Natural killer cell (primary cell): Measurements from ENCODE around the gene PDZD11. TPM values are rescaled to one million over a fixed set of nuclear protein-coding genes. Genes with fewer than 3 reads are reported as not detected.

Experiments
- ATAC-seq, 3 donors: fragments of 150-1000 bp in 2 of 3; fragments of 200-7000 bp in 1 of 3; cut with Tn5 transposase; 1 replicate in 1 of 3; 2 replicates in 2 of 3; pipeline ENCODE4 v1.10.0; 2021; ENCODE audit warnings: mild to moderate bottlenecking in 2 of 3, moderate library complexity in 2 of 3
- DNase-seq, 2 donors: peaks; one replicate each; pipeline versions ENCODE4 v3.0.0 to v3.0.0-alpha.2; 2013 to 2021; ENCODE audit warnings: mixed read lengths in 1 of 2
- H3K27ac ChIP-seq: one replicate; pipeline ENCODE4 v1.5.1; 2013; ENCODE audit warnings: mild to moderate bottlenecking, low read length
- H3K27me3 ChIP-seq: one replicate; pipeline ENCODE4 v1.6.1; 2013; ENCODE audit warnings: low read length; ENCODE audit not compliant: control insufficient read depth, insufficient read depth
- H3K36me3 ChIP-seq: one replicate; pipeline ENCODE4 v1.6.1; 2013; ENCODE audit warnings: low read length; ENCODE audit not compliant: control insufficient read depth, insufficient read depth
- H3K4me1 ChIP-seq: one replicate; pipeline ENCODE4 v1.6.1; 2013; ENCODE audit warnings: low read length; ENCODE audit not compliant: control insufficient read depth, insufficient read depth
- H3K4me3 ChIP-seq: one replicate; pipeline ENCODE4 v1.5.1; 2013; ENCODE audit warnings: low read length
- H3K9me3 ChIP-seq: one replicate; pipeline ENCODE4 v1.6.1; 2013; ENCODE audit warnings: low read length; ENCODE audit not compliant: control insufficient read depth, insufficient read depth
- H3K27ac Mint-ChIP-seq, 2 donors: one replicate each; pipeline ENCODE4 v1.8.0; 2022; ENCODE audit warnings: mild to moderate bottlenecking in 2 of 2, mixed read lengths in 2 of 2, moderate library complexity in 1 of 2
- H3K27me3 Mint-ChIP-seq, 2 donors: one replicate each; pipeline ENCODE4 v1.8.0; 2022; ENCODE audit warnings: low read depth in 2 of 2, mixed read lengths in 2 of 2
- H3K36me3 Mint-ChIP-seq: one replicate; pipeline ENCODE4 v1.8.0; 2022; ENCODE audit warnings: mixed read lengths
- H3K4me1 Mint-ChIP-seq, 2 donors: one replicate each; pipeline ENCODE4 v1.8.0; 2022; ENCODE audit warnings: mixed read lengths in 2 of 2
- H3K4me3 Mint-ChIP-seq: one replicate; pipeline ENCODE4 v1.8.0; 2022; ENCODE audit warnings: mild to moderate bottlenecking, moderate library complexity, mixed read lengths
- H3K9me3 Mint-ChIP-seq, 2 donors: one replicate each; pipeline ENCODE4 v1.8.0; 2022; ENCODE audit warnings: mixed read lengths in 2 of 2
- WGBS: methylation state at CpG from one replicate; pipeline ENCODE4 v1.1.7; 2013; ENCODE audit warnings: missing lambda C conversion rate; ENCODE audit not compliant: insufficient coverage; 5-methylcytosine and 5-hydroxymethylcytosine counted together
- intact Hi-C: fragments of 100-400 bp; cut with micrococcal nuclease; formaldehyde crosslinking; loops from one replicate; pipeline ENCODE4 v1.14.2; 2022
- total RNA-seq, 4 donors: library from RNA; stranded (reverse); fragments of 120-200 nt in 1 of 4; gene quantifications; one replicate each; pipeline versions ENCODE4 v1.2.3 to v1.2.4, GENCODE V29; 2013 to 2022
- TF ChIP-seq, protein P1 (sequence below): fragments of 200-600 bp; IDR thresholded peaks from one replicate; pipeline ENCODE4 v1.8.0; 2022; ENCODE audit warnings: antibody characterized with exemption

Gene PDZD11
- total RNA-seq, 3 donors from 2014 or later (not counting 1 experiment from before 2014, with no cell fraction given) = 16.7 to 22.3 (median 17.0) TPM

DNA sequence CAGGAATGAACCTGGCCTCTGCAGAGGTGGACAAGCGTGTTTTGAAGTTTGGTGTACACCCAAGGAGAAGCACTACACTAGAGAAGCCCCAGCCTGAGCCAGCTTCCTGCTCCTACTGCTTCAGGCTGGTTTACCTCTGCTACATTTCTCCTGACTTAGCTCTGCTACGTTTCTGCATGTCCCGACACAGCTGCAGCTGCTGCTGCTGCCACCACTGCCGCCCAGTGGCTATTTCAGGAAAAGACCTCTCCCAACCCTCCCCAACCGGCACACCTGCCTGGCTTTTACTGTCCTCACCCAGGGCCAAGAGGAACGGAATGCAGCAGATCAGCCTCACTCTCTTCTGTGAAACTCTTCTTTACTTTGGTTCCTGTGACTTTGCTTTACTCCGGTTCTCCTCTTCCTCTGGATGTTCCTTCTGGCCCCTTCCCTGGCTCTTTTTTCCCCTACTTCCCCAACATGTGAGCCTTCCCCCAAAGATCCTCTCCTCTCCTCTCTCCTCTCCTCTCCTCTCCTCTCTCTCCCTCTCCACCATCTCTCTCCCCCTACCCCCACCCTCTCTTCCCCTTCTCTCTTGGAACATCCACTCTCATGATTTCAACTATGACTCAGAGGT, 26.7 kb downstream of the PDZD11 start:
- Mint-ChIP-seq H3K4me3 (no peak overlapping the region), H3K27me3 (peaks cover 0 to 9% of the 10 kb centered on the region in 2 donors), H3K36me3 (no peaks in the 10 kb centered on the region), H3K27ac (no peak overlapping the region), H3K9me3 (no peaks in the 10 kb centered on the region), H3K4me1 (peaks cover 0 to 2% of the 10 kb centered on the region in 2 donors)
- no peak overlapping the region for H3K27ac ChIP-seq
- ATAC-seq (no peak), DNase-seq (peak in 1 of 2 donors; percentile 23)
- TF ChIP-seq, protein P1, sequence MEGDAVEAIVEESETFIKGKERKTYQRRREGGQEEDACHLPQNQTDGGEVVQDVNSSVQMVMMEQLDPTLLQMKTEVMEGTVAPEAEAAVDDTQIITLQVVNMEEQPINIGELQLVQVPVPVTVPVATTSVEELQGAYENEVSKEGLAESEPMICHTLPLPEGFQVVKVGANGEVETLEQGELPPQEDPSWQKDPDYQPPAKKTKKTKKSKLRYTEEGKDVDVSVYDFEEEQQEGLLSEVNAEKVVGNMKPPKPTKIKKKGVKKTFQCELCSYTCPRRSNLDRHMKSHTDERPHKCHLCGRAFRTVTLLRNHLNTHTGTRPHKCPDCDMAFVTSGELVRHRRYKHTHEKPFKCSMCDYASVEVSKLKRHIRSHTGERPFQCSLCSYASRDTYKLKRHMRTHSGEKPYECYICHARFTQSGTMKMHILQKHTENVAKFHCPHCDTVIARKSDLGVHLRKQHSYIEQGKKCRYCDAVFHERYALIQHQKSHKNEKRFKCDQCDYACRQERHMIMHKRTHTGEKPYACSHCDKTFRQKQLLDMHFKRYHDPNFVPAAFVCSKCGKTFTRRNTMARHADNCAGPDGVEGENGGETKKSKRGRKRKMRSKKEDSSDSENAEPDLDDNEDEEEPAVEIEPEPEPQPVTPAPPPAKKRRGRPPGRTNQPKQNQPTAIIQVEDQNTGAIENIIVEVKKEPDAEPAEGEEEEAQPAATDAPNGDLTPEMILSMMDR = no peak
- no peaks in the 10 kb centered on the region for H3K36me3 ChIP-seq
- no peaks in the 10 kb centered on the region for H3K4me1 ChIP-seq
- no peaks in the 10 kb centered on the region for H3K9me3 ChIP-seq
- intact Hi-C loops = no loop called here
- no peaks in the 10 kb centered on the region for H3K27me3 ChIP-seq
- H3K4me3 ChIP-seq = no peak overlapping the region
- WGBS = 44% methylated on average over 7 of the region's 7 CpGs

DNA sequence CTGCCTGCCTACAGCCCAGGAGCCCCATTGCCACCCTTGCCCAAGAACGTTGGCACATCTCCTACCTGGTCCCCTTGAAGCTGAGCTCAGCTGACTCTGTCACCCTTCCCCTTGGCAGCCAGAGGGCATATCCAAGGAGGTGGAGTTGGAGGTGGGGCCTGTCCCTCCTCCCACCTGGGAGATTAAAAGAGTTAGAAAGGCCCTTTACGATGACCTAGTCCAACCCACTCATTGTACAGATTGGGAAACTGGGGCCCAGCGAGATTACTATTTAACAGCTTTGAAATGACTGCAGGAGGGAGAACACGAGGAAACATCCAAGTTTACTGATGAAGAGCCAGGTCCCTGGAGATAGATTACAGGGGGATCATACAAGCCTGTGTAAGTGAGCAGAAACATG, 29.6 kb downstream of the PDZD11 start, which contains the start of gene P2RY4:
P2RY4 (minus strand) TSS at position 101 of the 400 bp plus-strand sequence. CDS start 580 bp downstream, outside the sequence.
- Mint-ChIP-seq H3K4me3 (no peak within 1 kb of the TSS), H3K27me3 (no peaks in the 10 kb centered on the region), H3K4me1 (peaks cover 0 to 4% of the 10 kb centered on the region in 2 donors), H3K36me3 (no peaks in the 10 kb centered on the region), H3K9me3 (no peaks in the 10 kb centered on the region), H3K27ac (no peak within 1 kb of the TSS)
- no peak for DNase-seq
- no peak within 1 kb of the TSS for H3K27ac ChIP-seq
- no peaks in the 10 kb centered on the region for H3K36me3 ChIP-seq
- WGBS = 60% methylated on average over 1 of the region's 4 CpGs
- no peaks in the 10 kb centered on the region for H3K4me1 ChIP-seq
- no peaks in the 10 kb centered on the region for H3K9me3 ChIP-seq
- no peak for ATAC-seq
- TF ChIP-seq, protein P1 = no peak
- no peak within 1 kb of the TSS for H3K4me3 ChIP-seq
- no peaks in the 10 kb centered on the region for H3K27me3 ChIP-seq
- intact Hi-C loops = no loop called here

DNA sequence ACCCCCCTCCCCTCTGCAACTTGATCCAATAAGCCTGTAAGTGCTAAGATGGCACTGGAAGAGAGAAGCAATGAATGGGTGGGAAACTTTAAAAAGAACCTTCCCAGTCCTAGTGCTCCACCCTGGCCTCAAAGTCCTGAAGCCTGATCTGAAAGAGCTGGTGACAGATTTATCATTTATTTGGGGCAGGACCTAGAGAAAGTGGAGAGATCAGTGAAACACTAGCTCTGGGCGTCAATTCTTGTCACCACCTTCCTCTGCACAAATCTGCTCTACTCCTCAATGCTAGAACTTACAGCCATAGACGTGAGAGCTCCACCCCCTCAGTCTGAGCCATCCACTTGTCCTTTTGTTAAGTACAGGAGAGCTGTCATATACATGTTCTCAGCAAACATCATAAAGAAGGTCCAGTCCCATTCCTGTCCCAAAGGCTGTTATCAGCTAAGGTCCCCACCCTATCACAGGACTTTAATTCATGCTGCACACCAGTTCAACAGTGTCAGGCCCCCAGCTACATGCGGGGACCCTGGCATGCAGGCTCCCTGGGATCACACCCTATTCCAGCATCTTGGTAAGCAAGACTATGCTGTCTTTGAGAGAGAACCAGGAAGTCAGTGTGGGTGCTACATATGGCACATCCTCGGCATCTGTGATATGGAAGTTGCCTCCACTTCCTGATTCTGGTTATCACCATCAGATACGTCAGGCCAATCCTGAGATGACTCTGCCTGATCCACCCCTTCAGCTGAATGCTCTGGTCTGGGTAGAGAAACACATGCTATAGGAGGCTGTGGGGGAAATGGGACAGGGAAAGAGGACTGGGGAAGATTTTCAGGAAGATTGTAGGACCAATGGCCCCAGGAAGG, 32.1 kb downstream of the PDZD11 start:
- peaks cover 0 to 4% of the 10 kb centered on the region in 2 donors for H3K4me1 Mint-ChIP-seq
- no peaks in the 10 kb centered on the region for H3K9me3 Mint-ChIP-seq
- no peaks in the 10 kb centered on the region for H3K36me3 Mint-ChIP-seq
- Histone ChIP-seq H3K4me1 (no peaks in the 10 kb centered on the region), H3K27ac (no peak overlapping the region), H3K27me3 (no peaks in the 10 kb centered on the region), H3K9me3 (no peaks in the 10 kb centered on the region), H3K4me3 (no peak overlapping the region), H3K36me3 (no peaks in the 10 kb centered on the region)
- no peak for DNase-seq
- no peak overlapping the region for H3K4me3 Mint-ChIP-seq
- intact Hi-C loops = no loop called here
- no peak overlapping the region for H3K27ac Mint-ChIP-seq
- H3K27me3 Mint-ChIP-seq = no peaks in the 10 kb centered on the region
- TF ChIP-seq, protein P1 = no peak
- 79% methylated on average over 5 of the region's 5 CpGs for WGBS
- ATAC-seq = no peak
